ENCODE results near the gene ZNF710.
A peak's percentile ranks its signal among the peaks of the same experiment; 100 is the strongest.

Gene ZNF710

GRCh38 chr15:90078965-90079364 lies 77.8 kb downstream of the ZNF710 start:
- no peak for DNase-seq (ENCODE audit: low read depth in 2 of 3, low spot score in 1 of 3)

- DNase-seq (ENCODE audit: low read depth in 2 of 3, low spot score in 1 of 3): no peak
Observed at GRCh38 chr15:90079619-90080457, 78.7 kb downstream of the ZNF710 start.

- no peak for DNase-seq (ENCODE audit: low read depth in 2 of 3, low spot score in 1 of 3)
Observed at GRCh38 chr15:90080458-90080755, 79.3 kb downstream of the ZNF710 start.

- no peak for DNase-seq (ENCODE audit: low read depth in 2 of 3, low spot score in 1 of 3)
Observed at GRCh38 chr15:90080818-90081393, 79.8 kb downstream of the ZNF710 start.

- DNase-seq (ENCODE audit: low read depth in 2 of 3, low spot score in 1 of 3): no peak
Observed at GRCh38 chr15:90082140-90082715, 81.1 kb downstream of the ZNF710 start.

GRCh38 chr15:90083419-90083818 lies 82.3 kb downstream of the ZNF710 start:
- DNase-seq (ENCODE audit: low read depth in 2 of 3, low spot score in 1 of 3): no peak

- no peak for DNase-seq (ENCODE audit: low read depth in 2 of 3, low spot score in 1 of 3)
Observed at GRCh38 chr15:90083954-90084607, 83.0 kb downstream of the ZNF710 start.

GRCh38 chr15:90084876-90085423 lies 83.8 kb downstream of the ZNF710 start:
- no peak for DNase-seq (ENCODE audit: low read depth in 2 of 3, low spot score in 1 of 3)

- no peak for DNase-seq (ENCODE audit: low read depth in 2 of 3, low spot score in 1 of 3)
Observed at GRCh38 chr15:90085565-90085964, 84.4 kb downstream of the ZNF710 start.

- DNase-seq (ENCODE audit: low read depth in 2 of 3, low spot score in 1 of 3): peak in 1 of 3 donors; percentile 50
Observed at GRCh38 chr15:90086868-90087268, 85.7 kb downstream of the ZNF710 start.

GRCh38 chr15:90087454-90088154 lies 86.5 kb downstream of the ZNF710 start:
- peak in 1 of 3 donors; percentile 33 for DNase-seq (ENCODE audit: low read depth in 2 of 3, low spot score in 1 of 3)

GRCh38 chr15:90090226-90090848 lies 89.2 kb downstream of the ZNF710 start:
- no peak for DNase-seq (ENCODE audit: low read depth in 2 of 3, low spot score in 1 of 3)

- DNase-seq (ENCODE audit: low read depth in 2 of 3, low spot score in 1 of 3): no peak
Observed at GRCh38 chr15:90091156-90091931, 90.2 kb downstream of the ZNF710 start.

GRCh38 chr15:90095521-90095959 lies 94.4 kb downstream of the ZNF710 start:
- no peak for DNase-seq (ENCODE audit: low read depth in 2 of 3, low spot score in 1 of 3)

GRCh38 chr15:90097475-90097874 lies 96.4 kb downstream of the ZNF710 start:
- DNase-seq (ENCODE audit: low read depth in 2 of 3, low spot score in 1 of 3): peak in 2 of 3 donors; percentile 53 to 66

- DNase-seq (ENCODE audit: low read depth in 2 of 3, low spot score in 1 of 3): no peak
Observed at GRCh38 chr15:90099072-90099867, 98.1 kb downstream of the ZNF710 start.

GRCh38 chr15:90099868-90100831 lies 99.0 kb downstream of the ZNF710 start:
- DNase-seq (ENCODE audit: low read depth in 2 of 3, low spot score in 1 of 3): no peak

Measured in stimulated activated CD4-positive, alpha-beta T cell treated with anti-CD3 and anti-CD28 coated beads, Interleukin-12 subunit alpha, Interleukin-12 subunit beta, amount 100 ng/mL, for 48 hours (primary cell).